ENCODE results near the gene IDI1. TPM values are rescaled to one million over a fixed set of nuclear protein-coding genes. Genes with fewer than 3 reads are reported as not detected.

Gene IDI1
- total RNA-seq, 1 experiment from 2014 or later = 44.7 TPM

GRCh38 chr10:1078668-1079067 is 29.7 kb upstream of the IDI1 start:
- no peak overlapping the region for H3K4ac ChIP-seq (ENCODE audit: low read depth, low read length)
- no peak overlapping the region for H2AFZ ChIP-seq (ENCODE audit: low read length)
- H2AK5ac ChIP-seq (ENCODE audit: insufficient read length, low read length) = no peak overlapping the region
- no peak overlapping the region for H2BK20ac ChIP-seq (ENCODE audit: low read depth, low read length, poor library complexity, severe bottlenecking)
- H3K4me1 ChIP-seq (ENCODE audit: insufficient read depth, low read length) = no peaks in the 10 kb centered on the region
- H2BK120ac ChIP-seq (ENCODE audit: low read depth, low read length, poor library complexity, severe bottlenecking) = no peak overlapping the region
- H4K5ac ChIP-seq (ENCODE audit: insufficient read length, low read depth, low read length) = no peak overlapping the region
- H3K9ac ChIP-seq (ENCODE audit: extremely low read depth, insufficient read length, low read length) = no peak overlapping the region
- no peak overlapping the region for H3K56ac ChIP-seq (ENCODE audit: insufficient read length, low read depth, low read length)
- Mint-ChIP-seq H3K27ac (no peak overlapping the region), H3K27me3 (ENCODE audit: low read depth) (no peaks in the 10 kb centered on the region), H3K36me3 (ENCODE audit: insufficient read depth in 1 of 3, low read depth in 3 of 3) (peaks cover 10 to 52% (median 29%) of the 10 kb centered on the region in 3 experiments; a peak in 6 of 7 replicates), H3K9me3 (no peaks in the 10 kb centered on the region), H3K4me1 (no peaks in the 10 kb centered on the region), H3K4me3 (no peak overlapping the region)
- H4K91ac ChIP-seq (ENCODE audit: insufficient read length, low read depth, low read length) = no peak overlapping the region
- no peaks in the 10 kb centered on the region for H3K9me3 ChIP-seq (ENCODE audit: control insufficient read depth, low read depth, low read length)
- H3K79me2 ChIP-seq (ENCODE audit: insufficient read depth, low read length) = no peaks in the 10 kb centered on the region
- no peaks in the 10 kb centered on the region for H4K20me1 ChIP-seq (ENCODE audit: control insufficient read depth, insufficient read depth, insufficient read length)
- H3K4me2 ChIP-seq (ENCODE audit: insufficient read depth, insufficient read length, low read length) = no peak overlapping the region
- H3K27ac ChIP-seq (ENCODE audit: insufficient read length, low read depth, low read length) = no peak overlapping the region
- no peak overlapping the region for H3K23ac ChIP-seq (ENCODE audit: insufficient read length, low read depth, low read length)
- H4K8ac ChIP-seq (replicated peaks; ENCODE audit: insufficient read length, low read depth, low read length) = no peak overlapping the region
- H2BK5ac ChIP-seq (ENCODE audit: insufficient read length, low read length) = no peak overlapping the region
- TF ChIP-seq CTCF (conservative IDR thresholded peaks at IDR 0.05) = no peak
- no peak for DNase-seq
- no peaks in the 10 kb centered on the region for H3K79me1 ChIP-seq (ENCODE audit: insufficient read depth, low read depth, low read length, poor library complexity, severe bottlenecking)
- H3K27me3 ChIP-seq (ENCODE audit: insufficient read depth, low read length) = no peaks in the 10 kb centered on the region
- no peaks in the 10 kb centered on the region for H3K23me2 ChIP-seq (ENCODE audit: insufficient read length, low read depth, low read length, poor library complexity, severe bottlenecking)
- no peak overlapping the region for H2BK12ac ChIP-seq (ENCODE audit: insufficient read length, low read depth, low read length)
- H3T11ph ChIP-seq (ENCODE audit: low read length) = no peak overlapping the region
- H3K14ac ChIP-seq (ENCODE audit: insufficient read depth, low read length) = no peak overlapping the region
- no peak overlapping the region for H3K18ac ChIP-seq (ENCODE audit: insufficient read length, low read depth, low read length)
- H2BK15ac ChIP-seq (ENCODE audit: low read depth, low read length) = no peak overlapping the region

All from H9 (cell line).